GM19455 (cell line): ENCODE data around the gene PMS2.
"Not testable (repeated sequence)": the region's sequence is repeated elsewhere in the genome, so short reads cannot be mapped to it uniquely, and the experiment has no call there.

Experiments
- ATAC-seq: cut with Tn5 transposase; IDR thresholded peaks from one replicate; pipeline ENCODE4 v1.9.1; 2021; ENCODE audit not compliant: unreplicated experiment

The PMS2 gene

GRCh38 chr7:5926263-5926870, 82.5 kb downstream of the PMS2 start:
- ATAC-seq = not testable (repeated sequence)

- ATAC-seq = not testable (repeated sequence)
These were observed 84.2 kb downstream of the PMS2 start for GRCh38 chr7:5924630-5925029.

- ATAC-seq = not testable (repeated sequence)
These were observed 84.7 kb downstream of the PMS2 start for GRCh38 chr7:5924180-5924579.
